Vagina (tissue), 2 donors: ENCODE measurements around the gene ANKRD28.

Experiments
- CTCF ChIP-seq, 3 experiments: fragments of 450-650 bp in 2 of 3; fragments of 200-600 bp in 1 of 3; sonication (generic) in 1 of 3; IDR thresholded peaks; one replicate each; pipeline ENCODE4 v1.5.1; 2017 to 2019; ENCODE audit warnings: antibody characterized with exemption in 3 of 3, mild to moderate bottlenecking in 2 of 3, moderate library complexity in 2 of 3
- POLR2A ChIP-seq, 2 donors: fragments of 450-650 bp; IDR thresholded peaks; one replicate each; pipeline ENCODE4 v1.6.1; 2017; ENCODE audit warnings: antibody characterized with exemption in 2 of 2, mild to moderate bottlenecking in 2 of 2, moderate library complexity in 2 of 2
- POLR2AphosphoS5 ChIP-seq, 2 donors: sonication (generic); formaldehyde crosslinking; IDR thresholded peaks; one replicate each; pipeline ENCODE4 v1.9.0; 2017; ENCODE audit warnings: antibody characterized with exemption in 2 of 2, mild to moderate bottlenecking in 2 of 2, low read depth in 1 of 2; ENCODE audit not compliant: insufficient read depth in 1 of 2

GRCh38 chr3:15654891-15655290 is 142.9 kb downstream of the ANKRD28 start:
- TF ChIP-seq CTCF (IDR thresholded peaks at IDR 0.05) = no peak
- no peak for TF ChIP-seq POLR2A (IDR thresholded peaks at IDR 0.05)
- no peak for TF ChIP-seq POLR2AphosphoS5 (IDR thresholded peaks at IDR 0.05; ENCODE audit: insufficient read depth in 1 of 2, low read depth in 1 of 2)
